CD8-positive, alpha-beta memory T cell (primary cell): ENCODE data around the gene SYCP2. TPM values are rescaled to one million over a fixed set of nuclear protein-coding genes. Genes with fewer than 3 reads are reported as not detected.

ENCODE experiments used
- CTCF ChIA-PET: fragments of 350-600 bp; sonication (Branson Sonifier 250); formaldehyde crosslinking; loops from one replicate; lab custom pipeline; 2021; ENCODE audit warnings: antibody characterized with exemption; lab: Charles Lee
- POLR2A ChIA-PET: fragments of 350-600 bp; sonication (Branson Sonifier 250); formaldehyde crosslinking; loops from one replicate; lab custom pipeline; 2021; ENCODE audit warnings: antibody characterized with exemption; lab: Charles Lee
- DNase-seq, 5 donors: peaks; one replicate each; pipeline versions ENCODE4 v3.0.0 to v3.0.0-alpha.2; 2020 to 2022; ENCODE audit warnings: mixed read lengths in 1 of 5
- H3K27ac ChIP-seq: one replicate; pipeline ENCODE4 v1.7.0; 2013; ENCODE audit warnings: low read depth, mild to moderate bottlenecking, low read length, moderate library complexity
- H3K27me3 ChIP-seq: 2 replicates; pipeline ENCODE4 v1.7.0; 2013; ENCODE audit warnings: low read length, mild to moderate bottlenecking; ENCODE audit not compliant: insufficient read depth, poor library complexity, severe bottlenecking
- H3K36me3 ChIP-seq: 2 replicates; pipeline ENCODE4 v1.7.0; 2013; ENCODE audit warnings: mild to moderate bottlenecking, low read length, moderate library complexity; ENCODE audit not compliant: insufficient read depth
- H3K4me1 ChIP-seq: 2 replicates; pipeline ENCODE4 v1.7.0; 2013; ENCODE audit warnings: mild to moderate bottlenecking, low read length, moderate library complexity; ENCODE audit not compliant: insufficient read depth
- H3K4me3 ChIP-seq: 2 replicates; pipeline ENCODE4 v1.7.0; 2013; ENCODE audit warnings: mild to moderate bottlenecking, low read length
- H3K9me3 ChIP-seq: 2 replicates; pipeline ENCODE4 v1.7.0; 2013; ENCODE audit warnings: mild to moderate bottlenecking, low read length
- H3K27ac Mint-ChIP-seq, 8 donors: one replicate each; pipeline ENCODE4 v1.8.0; 2020 to 2021; ENCODE audit warnings: mixed read lengths in 8 of 8, mild to moderate bottlenecking in 6 of 8, inconsistent platforms in 3 of 8, moderate library complexity in 3 of 8
- H3K27me3 Mint-ChIP-seq, 2 donors: one replicate each; pipeline ENCODE4 v1.8.0; 2020 to 2021; ENCODE audit warnings: mixed read lengths in 2 of 2, mild to moderate bottlenecking in 1 of 2, moderate library complexity in 1 of 2
- H3K36me3 Mint-ChIP-seq, 3 donors: one replicate each; pipeline ENCODE4 v1.8.0; 2020 to 2021; ENCODE audit warnings: mixed read lengths in 3 of 3, inconsistent platforms in 1 of 3, mild to moderate bottlenecking in 1 of 3
- H3K4me1 Mint-ChIP-seq, 3 donors: one replicate each; pipeline ENCODE4 v1.8.0; 2020 to 2021; ENCODE audit warnings: mixed read lengths in 3 of 3, inconsistent platforms in 1 of 3, mild to moderate bottlenecking in 1 of 3
- H3K4me3 Mint-ChIP-seq, 7 donors: one replicate each; pipeline ENCODE4 v1.8.0; 2020 to 2021; ENCODE audit warnings: mixed read lengths in 7 of 7, mild to moderate bottlenecking in 6 of 7, moderate library complexity in 4 of 7, inconsistent platforms in 2 of 7
- H3K9me3 Mint-ChIP-seq, 5 donors: one replicate each; pipeline ENCODE4 v1.8.0; 2020 to 2022; ENCODE audit warnings: mixed read lengths in 5 of 5, mild to moderate bottlenecking in 3 of 5, moderate library complexity in 2 of 5, inconsistent platforms in 1 of 5
- polyA plus RNA-seq: library from polyadenylated mRNA; unstranded; fragments of 300-500 nt; fragmentation: Illumina TruSeq; gene quantifications from one replicate; pipeline ENCODE4 v1.2.3, GENCODE V29; 2021
- total RNA-seq, 2 experiments: library from RNA; stranded (reverse); gene quantifications; one replicate each; pipeline ENCODE4 v1.2.3, GENCODE V29; 2021

The SYCP2 gene
- total and polyA plus RNA-seq, 3 experiments from 2014 or later: 2.3 to 3.8 (median 3.4) TPM

GRCh38 chr20:59948828-59949720 is 15.6 kb upstream of the SYCP2 start:
- DNase-seq: peak in 2 of 5 donors; percentile 59 to 65
- peak overlapping the region; percentile 82 to 95 (median 94) for H3K27ac Mint-ChIP-seq
- no peaks in the 10 kb centered on the region for H3K27me3 Mint-ChIP-seq
- H3K36me3 ChIP-seq: peaks cover 3% of the 10 kb centered on the region
- peaks cover 8% of the 10 kb centered on the region for H3K4me1 ChIP-seq
- CTCF ChIA-PET: interaction anchor here (0.7 to 7.9 kb wide), 9 partner anchors 9 to 1280 kb away, joined by 3 to 49 read pairs (median 7); partner anchors contain the start of genes FAM217B, PPP1R3D and SYCP2
- H3K4me3 Mint-ChIP-seq: peak overlapping the region; percentile 60 to 88 (median 65)
- H3K9me3 ChIP-seq: no peaks in the 10 kb centered on the region
- H3K9me3 Mint-ChIP-seq: no peaks in the 10 kb centered on the region
- H3K27me3 ChIP-seq: no peaks in the 10 kb centered on the region
- H3K4me1 Mint-ChIP-seq: peaks cover 21 to 37% (median 23%) of the 10 kb centered on the region in 3 donors
- H3K4me3 ChIP-seq: peak overlapping the region; percentile 18
- H3K36me3 Mint-ChIP-seq: peaks cover 0 to 23% (median 7%) of the 10 kb centered on the region in 3 donors
- H3K27ac ChIP-seq: no peak overlapping the region
- POLR2A ChIA-PET: interaction anchor here (0.6 to 1.2 kb wide), 3 partner anchors 9 to 15 kb away, joined by 3 read pairs; partner anchors contain the start of genes FAM217B and PPP1R3D

GRCh38 chr20:59948212-59948611 is 14.8 kb upstream of the SYCP2 start:
- no peaks in the 10 kb centered on the region for H3K27me3 Mint-ChIP-seq
- DNase-seq: no peak
- Histone ChIP-seq H3K27me3 (no peaks in the 10 kb centered on the region), H3K9me3 (no peaks in the 10 kb centered on the region), H3K4me1 (peaks cover 8% of the 10 kb centered on the region), H3K27ac (no peak overlapping the region), H3K4me3 (no peak overlapping the region), H3K36me3 (peaks cover 11% of the 10 kb centered on the region)
- H3K36me3 Mint-ChIP-seq: peaks cover 0 to 30% (median 7%) of the 10 kb centered on the region in 3 donors
- H3K4me1 Mint-ChIP-seq: peaks cover 21 to 38% (median 23%) of the 10 kb centered on the region in 3 donors
- H3K9me3 Mint-ChIP-seq: no peaks in the 10 kb centered on the region
- peak overlapping the region in 6 of 8 donors; percentile 88 to 95 (median 94) for H3K27ac Mint-ChIP-seq
- H3K4me3 Mint-ChIP-seq: peak overlapping the region in 2 of 7 donors; percentile 60 to 64
- POLR2A ChIA-PET: interaction anchor here (0.6 to 1.2 kb wide), 3 partner anchors 8 to 14 kb away, joined by 3 read pairs; partner anchors contain the start of genes FAM217B and PPP1R3D
- CTCF ChIA-PET: interaction anchor here (1.1 to 7.9 kb wide), 5 partner anchors 8 to 315 kb away, joined by 3 to 49 read pairs (median 12); partner anchors contain the start of genes FAM217B, PPP1R3D and SYCP2

- peaks cover 17% of the 10 kb centered on the region for H3K36me3 ChIP-seq
- H3K9me3 Mint-ChIP-seq: no peaks in the 10 kb centered on the region
- no peak overlapping the region for H3K4me3 Mint-ChIP-seq
- no peak for DNase-seq
- H3K36me3 Mint-ChIP-seq: peaks cover 0 to 37% (median 10%) of the 10 kb centered on the region in 3 donors
- H3K9me3 ChIP-seq: no peaks in the 10 kb centered on the region
- ChIA-PET CTCF (interaction anchor here (3.4 to 7.9 kb wide), 2 partner anchors 12 to 110 kb away, joined by 12 to 49 read pairs; partner anchors contain the start of gene SYCP2), POLR2A (no interaction called here)
- no peaks in the 10 kb centered on the region for H3K27me3 Mint-ChIP-seq
- H3K27me3 ChIP-seq: no peaks in the 10 kb centered on the region
- peaks cover 21 to 39% (median 24%) of the 10 kb centered on the region in 3 donors for H3K4me1 Mint-ChIP-seq
- peaks cover 8% of the 10 kb centered on the region for H3K4me1 ChIP-seq
- no peak overlapping the region for H3K4me3 ChIP-seq
- H3K27ac ChIP-seq: no peak overlapping the region
- peak overlapping the region in 1 of 8 donors; percentile 54 for H3K27ac Mint-ChIP-seq
Measured at GRCh38 chr20:59947376-59947775, 13.9 kb upstream of the SYCP2 start.

- Histone ChIP-seq H3K36me3 (peaks cover 17% of the 10 kb centered on the region), H3K27ac (no peak overlapping the region), H3K9me3 (no peaks in the 10 kb centered on the region), H3K4me1 (peaks cover 20% of the 10 kb centered on the region), H3K4me3 (no peak overlapping the region), H3K27me3 (no peaks in the 10 kb centered on the region)
- Mint-ChIP-seq H3K4me1 (peaks cover 37 to 55% (median 40%) of the 10 kb centered on the region in 3 donors), H3K9me3 (no peaks in the 10 kb centered on the region), H3K36me3 (peaks cover 0 to 46% (median 13%) of the 10 kb centered on the region in 3 donors), H3K27ac (peak overlapping the region in 3 of 8 donors; percentile 9 to 27 (median 17)), H3K27me3 (no peaks in the 10 kb centered on the region), H3K4me3 (no peak overlapping the region)
- no peak for DNase-seq
- ChIA-PET CTCF (interaction anchor here (7.9 kb wide), 1 partner anchor 11 kb away, joined by 49 read pairs; the partner anchor contains the start of gene SYCP2), POLR2A (no interaction called here)
Measured at GRCh38 chr20:59945731-59946130, 12.3 kb upstream of the SYCP2 start.

GRCh38 chr20:59945175-59945574 is 11.7 kb upstream of the SYCP2 start:
- H3K36me3 ChIP-seq: peaks cover 17% of the 10 kb centered on the region
- H3K4me1 ChIP-seq: peaks cover 21% of the 10 kb centered on the region
- no peak overlapping the region for H3K27ac ChIP-seq
- CTCF ChIA-PET: interaction anchor here (7.9 kb wide), 1 partner anchor 10 kb away, joined by 49 read pairs; the partner anchor contains the start of gene SYCP2
- no peaks in the 10 kb centered on the region for H3K27me3 ChIP-seq
- H3K4me3 Mint-ChIP-seq: no peak overlapping the region
- no peak overlapping the region for H3K4me3 ChIP-seq
- POLR2A ChIA-PET: no interaction called here
- no peak for DNase-seq
- no peak overlapping the region for H3K27ac Mint-ChIP-seq
- no peaks in the 10 kb centered on the region for H3K27me3 Mint-ChIP-seq
- H3K4me1 Mint-ChIP-seq: peaks cover 41 to 59% (median 43%) of the 10 kb centered on the region in 3 donors
- H3K9me3 Mint-ChIP-seq: no peaks in the 10 kb centered on the region
- H3K9me3 ChIP-seq: no peaks in the 10 kb centered on the region
- H3K36me3 Mint-ChIP-seq: peaks cover 0 to 50% (median 13%) of the 10 kb centered on the region in 3 donors

GRCh38 chr20:59944726-59945125 is 11.3 kb upstream of the SYCP2 start:
- H3K36me3 ChIP-seq: peaks cover 17% of the 10 kb centered on the region
- Mint-ChIP-seq H3K4me3 (no peak overlapping the region), H3K4me1 (peaks cover 42 to 62% (median 43%) of the 10 kb centered on the region in 3 donors), H3K36me3 (peaks cover 0 to 53% (median 13%) of the 10 kb centered on the region in 3 donors), H3K27me3 (no peaks in the 10 kb centered on the region), H3K9me3 (no peaks in the 10 kb centered on the region), H3K27ac (peak overlapping the region in 2 of 8 donors; percentile 50 to 59)
- ChIA-PET POLR2A (no interaction called here), CTCF (interaction anchor here (7.9 kb wide), 1 partner anchor 10 kb away, joined by 49 read pairs; the partner anchor contains the start of gene SYCP2)
- no peak overlapping the region for H3K4me3 ChIP-seq
- no peak for DNase-seq
- no peak overlapping the region for H3K27ac ChIP-seq
- H3K27me3 ChIP-seq: no peaks in the 10 kb centered on the region
- H3K4me1 ChIP-seq: peaks cover 21% of the 10 kb centered on the region
- no peaks in the 10 kb centered on the region for H3K9me3 ChIP-seq

- Mint-ChIP-seq H3K4me3 (peak overlapping the region in 5 of 7 donors; percentile 20 to 74 (median 39)), H3K36me3 (peaks cover 0 to 55% (median 13%) of the 10 kb centered on the region in 3 donors), H3K9me3 (no peaks in the 10 kb centered on the region), H3K27ac (peak overlapping the region in 3 of 8 donors; percentile 19 to 99 (median 54)), H3K4me1 (peaks cover 46 to 66% (median 50%) of the 10 kb centered on the region in 3 donors), H3K27me3 (no peaks in the 10 kb centered on the region)
- peaks cover 30% of the 10 kb centered on the region for H3K4me1 ChIP-seq
- no peak for DNase-seq
- CTCF ChIA-PET: no interaction called here
- H3K27me3 ChIP-seq: no peaks in the 10 kb centered on the region
- H3K4me3 ChIP-seq: no peak overlapping the region
- no peak overlapping the region for H3K27ac ChIP-seq
- POLR2A ChIA-PET: no interaction called here
- H3K9me3 ChIP-seq: no peaks in the 10 kb centered on the region
- H3K36me3 ChIP-seq: peaks cover 17% of the 10 kb centered on the region
Measured at GRCh38 chr20:59942245-59942644, 8.8 kb upstream of the SYCP2 start.
